SW 1271 (cell line): Measurements from ENCODE around the gene CCDC182.

ENCODE experiments used
- DNase-seq, 2 experiments: peaks; one replicate each; lab custom pipeline; 2025; lab: John Stamatoyannopoulos, UW

Gene CCDC182

GRCh38 chr17:57745242-57745641 lies at the start of gene CCDC182:
Gene CCDC182, minus strand, starts transcription at chr17:57745299. Its CDS starts 27 bp downstream, at chr17:57745272.
- no peak for DNase-seq

DNA sequence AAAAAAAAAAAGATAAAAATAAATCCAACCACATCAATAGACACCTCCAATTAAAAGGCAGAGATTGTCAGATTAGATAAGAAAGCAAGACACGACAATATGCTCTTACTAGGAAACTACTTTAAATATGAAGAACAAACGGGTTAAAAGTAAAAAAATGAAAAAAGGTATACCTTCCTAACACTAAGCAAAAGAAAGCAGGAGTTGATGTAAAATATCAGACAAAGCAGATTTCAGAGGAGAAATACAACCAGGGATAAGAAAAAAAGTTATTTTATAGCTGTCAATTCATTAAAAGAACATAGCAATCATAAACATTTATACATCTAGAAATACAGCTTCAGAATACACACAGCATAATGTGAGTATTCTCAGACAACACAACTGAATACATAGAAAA lies 49.7 kb upstream of the CCDC182 start:
- DNase-seq = no peak

DNA sequence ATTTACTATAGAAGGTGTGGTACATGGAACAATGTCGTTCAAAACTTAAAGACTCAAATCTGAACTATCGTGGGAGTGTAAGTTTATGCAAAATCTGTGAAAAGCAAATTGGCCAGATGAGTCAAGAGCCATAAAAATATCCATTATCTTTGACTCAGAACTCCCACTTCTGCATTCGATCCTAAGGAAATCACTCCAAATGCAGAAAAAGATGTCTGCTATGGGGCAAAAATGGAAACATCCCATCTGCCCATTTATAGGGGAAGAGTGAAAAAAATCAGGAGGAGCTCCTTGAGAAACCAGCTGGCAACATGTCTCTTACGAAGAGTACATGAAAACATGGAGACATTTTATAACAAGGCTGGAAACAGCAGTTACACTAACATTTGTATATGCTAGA lies 43.6 kb upstream of the CCDC182 start:
- DNase-seq = no peak

DNA sequence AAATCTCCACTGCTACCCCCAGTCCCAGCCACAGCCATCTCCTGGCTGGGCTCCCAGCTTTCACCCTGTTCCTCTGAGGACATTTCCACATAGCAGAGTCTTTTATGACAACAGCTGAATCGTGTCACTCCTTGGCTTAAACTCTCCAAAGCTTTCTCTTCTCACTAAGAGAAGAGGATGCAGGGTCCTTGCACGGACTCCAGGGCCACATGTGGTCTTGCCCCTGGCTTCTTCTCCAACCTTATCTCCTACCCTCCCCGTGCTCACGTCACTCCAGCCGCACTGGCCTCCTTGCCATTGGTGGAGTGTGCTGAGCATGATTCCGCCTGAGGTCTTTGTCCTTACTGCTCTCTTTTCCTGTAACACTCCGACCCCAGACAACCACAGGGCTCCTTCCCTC lies 39.9 kb upstream of the CCDC182 start:
- no peak for DNase-seq

DNA sequence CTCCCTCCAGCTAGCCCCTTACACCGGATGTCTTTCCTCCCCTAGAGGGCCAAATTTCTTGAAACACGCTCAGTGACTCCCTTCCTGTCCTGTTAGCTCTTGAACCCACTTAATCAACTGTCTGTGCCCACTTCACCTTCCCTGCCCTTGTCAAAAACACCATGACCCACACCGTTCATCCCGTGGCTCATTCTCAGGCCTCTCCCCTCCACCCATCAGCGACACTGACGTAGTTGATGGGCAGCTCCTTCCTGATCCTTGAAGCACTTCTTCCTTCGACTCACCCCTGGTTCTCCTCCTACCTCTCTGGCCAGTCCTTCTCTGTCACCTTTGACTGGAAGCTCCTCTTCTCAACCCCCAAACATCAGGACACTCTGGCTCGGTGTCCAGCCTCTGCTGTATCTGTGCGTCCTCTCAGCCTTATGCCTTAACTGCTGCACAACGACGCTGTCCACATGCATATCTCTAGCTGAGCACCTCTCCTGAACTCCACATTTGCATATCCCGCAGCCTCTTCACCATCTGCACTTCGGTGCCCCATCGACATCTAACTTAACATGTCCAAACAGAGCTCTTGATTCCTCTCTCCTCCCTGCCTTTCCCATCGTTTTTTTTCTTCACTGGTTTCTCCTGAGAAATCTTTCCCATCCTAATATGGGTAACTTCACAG lies 39.3 kb upstream of the CCDC182 start:
- no peak for DNase-seq

DNA sequence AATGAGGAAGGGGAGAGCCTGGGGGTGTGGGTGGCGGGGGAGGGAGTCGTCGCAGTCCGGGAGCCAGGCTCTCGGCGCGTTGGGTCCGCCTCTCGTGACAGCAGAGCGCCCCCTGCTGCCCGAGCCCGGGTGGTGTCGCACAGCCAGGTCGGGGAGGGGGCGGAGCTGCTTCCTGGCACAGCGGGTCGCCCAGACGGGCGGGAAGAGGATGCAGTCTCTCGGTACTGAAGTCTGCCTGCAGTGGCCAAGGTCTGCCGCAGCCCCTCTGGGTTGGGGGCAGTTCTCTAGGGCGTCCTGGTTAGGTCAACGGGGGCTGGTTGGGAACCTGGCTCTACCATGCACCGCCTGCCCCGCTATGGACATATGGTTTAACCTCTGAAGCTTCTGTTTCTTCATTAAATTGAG lies 38.2 kb upstream of the CCDC182 start:
- no peak for DNase-seq

- DNase-seq = no peak
Observed at GRCh38 chr17:57782647-57783337, 37.7 kb upstream of the CCDC182 start.

DNA sequence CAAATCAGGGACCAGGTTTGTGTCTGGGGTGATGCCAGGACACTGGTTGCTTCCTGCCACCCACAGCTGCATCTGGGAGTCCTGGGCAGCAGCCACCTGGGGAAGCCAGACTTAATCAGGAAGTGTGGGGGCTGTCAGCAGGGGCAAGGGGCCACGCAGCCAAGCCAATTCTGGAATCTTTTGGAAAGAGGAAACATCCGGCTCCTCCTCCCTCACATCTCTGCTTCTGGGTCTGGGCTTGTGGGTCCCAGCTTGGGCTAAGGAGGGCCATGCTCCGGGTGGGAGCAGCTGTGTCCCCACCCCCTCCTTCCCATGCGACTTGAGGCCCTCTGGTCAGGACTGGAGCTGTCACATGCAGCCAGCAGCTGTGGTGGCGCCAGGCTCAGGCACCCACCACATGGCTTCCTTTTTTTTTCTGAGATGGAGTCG lies 37.0 kb upstream of the CCDC182 start:
- DNase-seq = no peak

GRCh38 chr17:57781386-57782061 lies 36.4 kb upstream of the CCDC182 start:
- DNase-seq = no peak

DNA sequence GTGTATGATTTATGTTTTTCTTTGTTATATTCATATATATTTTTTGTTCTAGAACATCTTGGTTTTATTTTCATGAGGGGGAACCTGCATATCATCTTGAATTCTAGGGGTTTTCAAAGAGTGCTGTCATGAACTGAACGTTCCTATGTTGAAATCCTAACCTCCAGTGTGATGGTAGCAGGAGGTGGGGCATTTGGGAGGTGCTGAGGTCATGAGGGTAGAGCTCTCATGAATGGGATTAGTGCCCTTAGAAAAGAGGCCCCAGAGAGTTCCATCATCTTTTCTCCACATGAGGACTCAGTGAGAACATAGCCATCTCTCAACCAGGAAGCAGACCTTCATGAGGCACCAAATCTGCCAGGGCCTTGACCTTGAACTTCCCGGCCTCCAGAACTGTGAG lies 34.6 kb upstream of the CCDC182 start:
- no peak for DNase-seq

GRCh38 chr17:57778306-57778705 lies 33.2 kb upstream of the CCDC182 start:
- DNase-seq = no peak

DNA sequence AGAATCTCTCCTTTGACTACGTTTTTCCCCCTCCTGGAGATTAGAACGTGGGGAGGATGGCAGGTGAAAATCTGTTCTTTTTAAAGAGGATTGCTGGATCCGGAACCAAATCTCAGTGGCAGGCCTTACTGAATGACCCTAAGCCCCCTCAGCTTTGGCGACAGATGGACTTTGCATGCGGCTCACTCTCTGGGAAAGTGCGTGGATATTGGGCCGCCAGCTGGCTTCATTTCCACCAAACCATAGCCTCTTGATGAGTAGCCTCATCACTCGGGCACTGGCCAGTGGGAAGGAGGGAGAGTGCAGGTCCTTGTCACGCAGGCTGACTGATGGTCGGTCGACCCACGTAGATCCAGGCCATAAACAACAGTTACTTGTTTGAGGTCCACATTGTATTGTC lies 31.3 kb upstream of the CCDC182 start:
- no peak for DNase-seq

GRCh38 chr17:57774872-57775271 lies 29.8 kb upstream of the CCDC182 start:
- DNase-seq = no peak

DNA sequence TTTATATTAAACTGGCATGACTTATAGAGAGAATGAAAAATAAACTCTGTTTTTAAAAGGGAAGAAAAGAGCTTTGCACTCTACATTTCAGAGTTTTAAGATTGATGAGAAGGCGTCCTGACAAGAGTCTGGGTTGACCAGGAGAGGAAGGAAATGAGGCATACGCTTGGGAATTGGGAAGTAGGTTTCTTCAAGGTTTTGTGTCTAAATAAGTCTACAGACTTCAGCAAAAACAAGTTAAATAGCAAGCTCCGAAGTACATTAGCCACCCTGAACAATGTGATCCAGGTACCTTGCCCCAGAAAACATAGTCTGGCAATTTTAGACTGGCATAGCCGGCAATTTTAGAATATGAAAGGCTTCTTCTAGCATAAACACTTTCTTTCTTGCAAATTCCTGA lies 28.5 kb upstream of the CCDC182 start:
- no peak for DNase-seq

GRCh38 chr17:57772774-57773173 lies 27.7 kb upstream of the CCDC182 start:
- no peak for DNase-seq

DNA sequence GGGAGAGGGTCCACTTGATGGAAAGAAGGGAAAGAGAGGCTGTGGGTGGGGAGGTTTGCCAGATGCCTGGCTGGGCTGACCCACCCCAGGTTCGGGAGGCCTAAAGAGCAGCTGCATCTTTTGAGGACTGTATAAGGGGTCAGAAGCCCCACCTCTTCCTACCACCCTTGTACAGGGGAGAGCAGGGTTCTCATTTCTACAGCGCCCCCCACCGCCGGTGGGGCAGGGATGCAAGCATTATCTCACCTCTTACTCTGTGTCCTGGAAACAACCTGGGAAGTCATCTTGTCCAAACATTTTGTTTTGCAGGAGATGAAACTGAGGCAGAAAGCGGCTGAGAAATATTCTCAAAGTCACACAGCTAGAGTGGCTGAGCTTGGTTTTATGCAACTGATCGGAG lies 22.5 kb upstream of the CCDC182 start:
- no peak for DNase-seq

DNA sequence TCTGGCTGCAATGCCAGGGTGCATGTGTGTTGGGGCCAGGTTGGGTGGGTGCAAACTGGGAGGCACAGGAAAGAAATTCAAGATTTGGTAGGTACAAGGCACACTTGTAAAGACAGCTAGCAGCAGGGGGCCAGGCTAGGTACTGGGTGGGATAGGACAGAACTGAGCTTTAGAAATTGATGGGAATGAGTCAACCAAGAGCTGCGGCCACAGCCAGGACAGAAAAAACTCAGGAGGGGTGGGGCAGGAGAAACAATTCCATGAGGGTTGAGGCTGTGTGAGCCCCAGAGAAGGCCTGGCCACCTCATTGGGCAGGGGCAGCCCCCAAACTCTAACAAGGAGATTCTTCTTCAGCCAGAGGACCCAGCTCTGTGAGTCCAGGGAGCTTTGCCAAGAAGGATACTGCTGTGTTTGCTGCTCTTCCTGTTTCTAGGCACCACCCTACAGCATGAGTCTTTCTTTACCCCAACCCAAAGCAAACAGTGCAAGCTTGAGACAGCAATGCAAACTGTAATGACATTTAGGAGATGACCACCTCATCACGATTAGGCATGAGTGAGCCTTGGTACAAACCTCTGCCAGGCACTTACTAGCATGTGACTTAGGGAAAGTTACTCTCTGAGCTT lies 21.3 kb upstream of the CCDC182 start:
- DNase-seq = no peak

GRCh38 chr17:57762452-57763395 lies 17.6 kb upstream of the CCDC182 start:
- DNase-seq = no peak

DNA sequence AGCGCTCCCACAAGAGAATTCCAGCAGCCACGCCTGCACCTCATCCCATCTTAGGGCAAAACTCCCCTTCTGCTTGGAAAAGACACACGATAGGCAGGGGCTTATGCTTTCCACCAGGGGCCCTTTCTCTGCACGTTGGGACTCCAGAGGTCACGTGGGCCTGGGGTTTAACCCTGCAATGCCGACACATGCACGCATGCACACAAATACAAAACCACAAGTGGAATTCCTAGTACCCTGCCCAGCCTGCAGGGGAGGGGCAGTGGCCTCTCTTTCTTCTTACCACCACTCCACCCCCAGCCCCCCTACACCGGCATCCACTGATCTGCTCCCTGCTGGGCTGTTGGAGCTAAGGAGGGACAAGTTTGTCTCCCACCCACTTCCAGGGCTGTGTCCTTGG lies 16.8 kb upstream of the CCDC182 start:
- no peak for DNase-seq

- DNase-seq = no peak
Observed at GRCh38 chr17:57760046-57760445, 14.9 kb upstream of the CCDC182 start.

GRCh38 chr17:57758654-57759053 lies 13.6 kb upstream of the CCDC182 start:
- no peak for DNase-seq

DNA sequence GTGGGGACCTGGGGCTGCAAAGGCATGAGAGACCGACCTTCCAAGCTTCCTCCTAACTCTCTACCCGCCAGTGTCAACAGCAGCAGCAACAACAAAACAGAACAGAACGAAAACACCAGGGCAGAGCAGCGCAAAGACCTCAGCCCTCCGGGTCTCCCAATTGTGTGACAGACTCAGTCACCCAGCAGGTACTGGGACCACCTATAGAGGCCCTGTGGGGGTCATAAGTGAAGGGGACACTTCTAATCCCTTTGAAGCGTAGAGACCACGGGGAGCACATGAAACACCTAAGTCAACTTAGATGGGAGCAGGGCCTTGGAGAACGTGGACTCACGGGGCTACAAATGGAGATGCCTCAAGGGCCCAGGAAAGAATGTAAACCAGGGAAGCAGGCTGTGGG lies 12.6 kb upstream of the CCDC182 start:
- DNase-seq = no peak
